GM08714 (cell line): Measurements from ENCODE around the gene SSR4.

Experiments used
- H3K4me3 ChIP-seq: fragments of 200-500 bp; sonication (Bioruptor generic); 2 replicates; pipeline ENCODE4 v1.5.1; 2014; ENCODE audit warnings: mild to moderate bottlenecking, low read length, inconsistent platforms
- ZNF274 ChIP-seq: IDR thresholded peaks from 2 replicates; pipeline ENCODE4 v1.6.1; 2012; ENCODE audit warnings: mild to moderate bottlenecking, low read depth, low read length

Gene SSR4

DNA sequence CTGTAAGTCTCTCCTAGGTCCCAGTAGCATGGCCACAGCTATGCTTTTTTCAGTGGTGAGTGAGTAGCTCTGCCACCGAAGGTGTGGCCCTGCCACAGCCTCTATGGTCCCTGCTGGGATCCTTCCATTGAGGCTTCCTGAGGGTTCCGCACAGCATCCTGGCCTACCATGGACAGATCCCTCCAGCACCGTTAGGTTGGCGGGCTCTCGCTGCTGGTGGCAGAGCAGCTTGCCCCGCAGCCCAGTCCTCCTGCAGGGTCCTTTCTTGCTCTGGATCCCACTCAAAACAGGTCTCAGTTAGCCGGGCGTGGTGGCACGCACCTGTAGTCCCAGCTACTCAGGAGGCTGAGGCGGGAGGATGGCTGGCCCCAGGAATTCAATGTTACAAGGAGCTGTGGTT lies 38.3 kb downstream of the SSR4 start:
- H3K4me3 ChIP-seq, result no peak overlapping the region
- TF ChIP-seq ZNF274, result no peak

DNA sequence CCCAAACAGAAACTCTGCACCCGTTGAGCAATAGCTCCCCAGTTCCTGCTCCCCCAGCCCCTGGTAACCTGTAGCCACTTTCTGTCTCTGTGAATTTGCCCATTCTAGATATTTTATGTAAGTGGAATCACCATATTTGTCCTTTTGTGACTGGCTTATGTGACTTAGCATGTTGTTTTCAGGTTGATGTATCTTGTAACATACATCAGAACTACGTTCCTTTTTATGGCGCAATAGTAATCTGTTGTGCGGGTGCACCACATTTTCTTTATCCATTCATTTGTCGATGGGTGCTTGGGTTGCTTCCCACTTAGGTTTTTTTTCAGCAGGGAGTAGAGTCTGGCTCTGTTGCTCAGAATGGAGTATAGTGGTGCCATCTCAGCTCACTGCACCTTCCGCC lies 42.5 kb downstream of the SSR4 start:
- TF ChIP-seq ZNF274, result no peak
- H3K4me3 ChIP-seq, result no peak overlapping the region

DNA sequence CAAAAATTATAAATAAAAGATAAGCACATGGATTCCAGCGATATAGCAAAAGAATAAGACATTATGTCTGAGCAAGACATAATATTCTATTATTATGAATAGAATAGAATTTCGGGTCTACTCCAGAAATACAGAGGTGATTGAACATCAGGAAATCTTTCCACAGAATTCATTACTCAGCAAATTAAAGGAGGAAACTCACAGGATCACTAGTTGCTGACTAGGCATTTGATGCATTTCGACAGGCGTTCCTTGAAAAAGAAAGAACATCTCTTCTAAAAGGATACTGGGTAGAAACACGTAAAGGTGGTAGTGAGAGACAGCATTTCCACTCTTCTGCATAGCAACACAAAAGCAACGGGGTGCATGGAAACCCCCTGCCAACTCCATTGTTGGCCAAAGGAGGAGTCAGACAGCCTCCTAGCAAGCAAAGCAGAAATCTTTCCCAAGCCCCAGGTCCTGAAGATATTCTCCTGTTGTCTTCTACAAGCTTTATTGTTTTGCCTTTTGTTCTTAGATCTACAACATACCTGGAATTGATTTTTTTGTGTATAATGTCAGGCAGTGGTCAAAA lies 50.1 kb downstream of the SSR4 start:
- no peak for TF ChIP-seq ZNF274
- no peak overlapping the region for H3K4me3 ChIP-seq

DNA sequence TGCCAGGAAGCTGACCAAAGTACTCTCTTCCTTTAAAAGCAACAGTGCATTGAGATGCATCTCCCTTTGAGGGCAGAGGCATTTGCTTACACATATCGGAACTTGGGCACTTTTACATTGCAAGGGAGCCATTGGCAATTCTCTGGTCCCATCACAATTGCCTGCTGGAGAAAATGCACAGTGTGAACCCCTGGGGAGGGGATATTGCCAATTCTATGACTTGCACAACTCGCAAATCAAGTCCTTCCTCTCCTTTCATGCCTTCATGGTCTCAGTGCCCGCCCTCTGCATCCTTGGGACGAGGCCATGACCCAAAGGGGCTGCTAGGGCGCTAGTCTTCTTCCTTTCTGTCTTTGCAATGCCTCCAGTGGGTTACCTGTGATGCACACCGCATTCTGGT lies 50.7 kb downstream of the SSR4 start:
- H3K4me3 ChIP-seq, result no peak overlapping the region
- no peak for TF ChIP-seq ZNF274

- H3K4me3 ChIP-seq, result no peak overlapping the region
- no peak for TF ChIP-seq ZNF274
These were observed 51.4 kb downstream of the SSR4 start for GRCh38 chrX:153845842-153846241.
